ENCODE data around the gene SOCS1.

The SOCS1 gene

DNA sequence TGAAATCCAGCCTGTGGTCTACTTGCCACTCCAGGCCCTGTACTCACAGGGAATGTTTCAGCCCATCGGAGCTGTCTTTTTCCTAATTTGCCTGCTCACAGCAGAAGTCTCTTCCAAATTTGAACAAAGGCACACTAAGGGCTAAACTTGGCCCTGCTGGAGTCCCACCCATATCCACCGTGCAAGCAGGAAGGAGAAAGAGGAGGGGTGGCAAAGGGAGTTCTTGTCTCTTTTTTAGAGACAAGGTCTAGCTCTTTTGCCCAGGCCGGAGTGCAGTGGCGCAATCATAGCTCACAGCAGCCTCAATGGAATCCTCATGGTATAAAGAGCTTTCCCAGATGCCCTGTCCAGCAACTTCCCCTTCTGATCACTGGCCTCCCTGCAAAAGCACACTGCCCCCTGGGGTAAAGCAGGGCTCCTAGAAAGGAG, 27.8 kb upstream of the SOCS1 start:
- no peak for DNase-seq

DNA sequence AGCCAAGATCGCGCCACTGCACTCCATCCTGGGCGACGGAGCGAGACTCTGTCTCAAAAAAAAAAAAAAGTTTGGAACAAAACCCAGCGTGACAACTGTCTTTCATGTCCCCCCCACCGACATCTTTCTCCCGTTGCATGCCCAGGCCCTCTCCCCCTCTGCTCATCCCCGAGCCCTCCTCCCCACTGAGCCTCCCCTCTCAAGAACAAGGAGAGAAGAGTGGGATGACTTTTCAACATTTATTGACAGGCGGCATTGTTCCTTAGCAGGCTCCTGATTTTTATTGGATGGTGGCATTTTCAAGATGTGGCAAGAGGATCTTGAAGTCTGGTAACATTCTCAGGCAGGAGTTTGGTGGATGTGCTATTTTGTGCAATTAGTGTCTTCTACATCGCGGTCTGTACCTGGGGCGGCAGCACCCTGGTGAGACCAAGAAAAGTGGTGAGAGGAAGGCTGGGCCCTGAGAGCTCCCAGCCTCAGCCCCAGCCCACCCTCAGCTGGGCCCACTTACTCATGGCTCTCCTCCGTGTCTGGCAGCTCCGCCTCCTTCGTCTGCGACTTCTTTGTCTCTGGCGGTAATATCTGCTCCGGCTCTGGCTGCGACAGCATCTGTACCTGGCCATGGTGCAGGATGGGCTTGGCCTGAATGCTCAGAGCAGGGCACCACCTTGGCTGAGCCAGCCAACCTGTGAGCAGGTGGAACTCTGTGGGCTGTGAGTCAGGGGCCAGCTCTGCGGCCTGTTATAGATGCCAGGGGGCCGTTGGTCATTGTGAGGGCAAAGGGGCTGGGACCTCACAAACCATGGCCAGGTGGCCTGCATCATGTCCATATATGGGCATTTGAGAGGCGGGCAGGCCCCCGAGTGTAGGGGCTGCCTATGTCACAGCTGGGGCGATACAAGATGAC, 24.9 kb upstream of the SOCS1 start, which contains the start of gene PRM1:
TSS of gene PRM1 (minus strand) at position 715 of the 907 bp plus-strand sequence. CDS start at position 623, 92 bp downstream.
- no peak for DNase-seq

DNA sequence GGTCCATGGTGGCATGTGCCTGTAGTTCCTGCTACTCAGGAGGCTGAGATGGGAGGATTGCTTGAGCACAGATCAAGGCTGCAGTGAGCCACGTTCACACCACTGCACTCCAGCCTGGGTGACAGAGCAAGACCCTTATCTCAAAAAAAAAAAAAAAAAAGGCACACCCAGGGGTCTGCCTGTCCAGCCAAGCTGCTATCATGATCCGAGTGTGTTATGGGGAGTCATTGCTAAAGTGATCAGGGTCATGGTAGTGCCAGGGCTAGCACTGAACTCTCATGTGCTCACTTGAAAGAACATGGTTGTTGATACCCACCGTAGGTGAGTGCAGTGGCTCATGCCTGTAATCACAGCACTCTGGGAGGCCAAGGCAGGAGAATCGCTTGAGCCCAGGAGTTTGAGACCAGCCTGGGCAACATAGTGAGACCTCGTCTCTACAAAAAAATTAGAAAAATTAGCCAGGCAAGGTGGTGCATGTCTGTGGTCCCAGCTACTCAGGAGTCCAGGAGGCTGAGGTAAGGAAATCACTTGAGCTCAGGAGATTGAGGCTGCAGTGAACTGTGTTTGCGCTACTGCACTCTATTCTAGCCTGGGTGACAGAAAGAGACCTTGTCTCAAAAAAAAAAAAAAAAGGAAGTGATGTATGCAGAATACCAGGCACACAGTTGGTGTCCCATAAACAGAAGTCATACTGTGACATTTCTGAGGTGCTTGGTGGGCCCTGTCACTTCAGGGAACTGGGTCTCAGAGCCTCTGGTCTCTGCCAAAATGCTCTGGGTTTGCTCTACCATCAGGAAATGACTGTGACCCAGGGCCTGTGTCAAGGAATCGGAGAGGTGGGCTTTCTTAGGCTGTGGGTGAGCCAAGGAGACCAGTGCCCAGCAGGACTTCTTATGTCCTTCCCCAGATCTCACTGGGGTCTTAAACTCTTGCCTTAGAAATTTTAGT, 23.0 kb upstream of the SOCS1 start:
- no peak for DNase-seq

DNA sequence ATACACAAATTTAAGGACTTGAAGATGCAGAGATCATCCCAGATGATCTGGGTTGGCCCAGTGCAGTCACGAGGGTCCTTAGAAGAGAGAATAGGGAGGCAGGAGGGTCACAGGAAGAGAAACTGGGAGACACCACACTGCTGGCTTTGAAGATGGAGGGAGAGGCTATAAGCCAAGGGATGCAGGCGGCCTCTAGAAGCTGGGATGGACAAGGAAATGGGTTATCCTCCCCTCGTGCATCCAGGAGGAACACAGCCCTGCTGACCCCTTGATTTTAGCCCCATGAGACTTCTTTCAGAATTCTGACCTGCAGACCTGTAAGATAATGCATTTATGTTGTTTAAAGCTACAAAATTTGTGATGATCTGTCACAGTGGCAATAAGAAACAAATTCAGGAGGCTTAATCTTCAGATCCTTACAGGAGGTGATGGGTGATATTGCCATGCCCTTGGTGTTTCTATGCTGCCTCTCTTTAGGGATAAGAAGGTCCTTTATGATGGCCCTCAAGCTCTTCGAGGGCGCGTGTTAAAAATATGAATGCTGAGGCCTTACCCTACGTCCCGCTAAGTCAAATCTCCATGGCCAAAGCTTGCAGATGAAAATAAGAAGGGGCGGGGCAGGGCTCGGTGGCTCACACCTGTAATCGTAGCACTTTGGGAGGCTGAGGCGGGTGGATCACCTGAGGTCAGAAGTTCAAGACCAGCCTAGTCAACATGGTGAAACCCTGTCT, 21.8 kb upstream of the SOCS1 start:
- DNase-seq = no peak

DNA sequence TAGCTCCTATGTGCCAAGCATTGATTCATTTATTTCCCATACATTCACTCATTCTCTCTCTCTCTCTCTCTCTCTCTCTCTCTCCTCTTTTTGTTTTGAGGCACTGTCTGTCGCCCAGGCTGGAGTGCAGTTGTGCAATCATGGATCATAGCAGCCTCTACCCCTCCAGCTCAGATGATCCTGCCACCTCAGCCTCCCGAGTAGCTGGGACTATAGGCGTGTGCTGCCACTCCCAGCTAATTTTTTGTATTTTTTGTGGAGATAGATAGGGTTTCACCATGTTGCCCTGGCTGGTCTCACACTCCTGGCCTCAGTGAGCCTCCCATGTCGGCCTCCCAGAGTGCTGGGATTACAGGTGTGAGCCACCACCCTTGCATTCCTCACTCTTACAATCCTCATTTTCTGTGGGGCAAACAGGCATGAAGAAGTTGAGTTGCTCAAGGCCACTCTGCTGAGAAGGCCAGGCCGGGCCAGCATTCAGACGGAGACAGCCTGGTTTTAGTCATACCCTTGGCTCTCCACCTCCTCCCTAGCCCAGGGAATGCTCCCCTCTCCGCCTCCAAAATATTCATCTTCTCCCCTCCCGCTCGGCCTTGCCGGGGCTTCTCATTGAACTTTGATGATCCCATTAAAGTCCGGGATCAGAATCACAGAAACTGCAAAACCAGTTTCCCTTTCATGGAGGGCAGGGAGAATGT, 21.0 kb upstream of the SOCS1 start:
- DNase-seq = no peak

DNA sequence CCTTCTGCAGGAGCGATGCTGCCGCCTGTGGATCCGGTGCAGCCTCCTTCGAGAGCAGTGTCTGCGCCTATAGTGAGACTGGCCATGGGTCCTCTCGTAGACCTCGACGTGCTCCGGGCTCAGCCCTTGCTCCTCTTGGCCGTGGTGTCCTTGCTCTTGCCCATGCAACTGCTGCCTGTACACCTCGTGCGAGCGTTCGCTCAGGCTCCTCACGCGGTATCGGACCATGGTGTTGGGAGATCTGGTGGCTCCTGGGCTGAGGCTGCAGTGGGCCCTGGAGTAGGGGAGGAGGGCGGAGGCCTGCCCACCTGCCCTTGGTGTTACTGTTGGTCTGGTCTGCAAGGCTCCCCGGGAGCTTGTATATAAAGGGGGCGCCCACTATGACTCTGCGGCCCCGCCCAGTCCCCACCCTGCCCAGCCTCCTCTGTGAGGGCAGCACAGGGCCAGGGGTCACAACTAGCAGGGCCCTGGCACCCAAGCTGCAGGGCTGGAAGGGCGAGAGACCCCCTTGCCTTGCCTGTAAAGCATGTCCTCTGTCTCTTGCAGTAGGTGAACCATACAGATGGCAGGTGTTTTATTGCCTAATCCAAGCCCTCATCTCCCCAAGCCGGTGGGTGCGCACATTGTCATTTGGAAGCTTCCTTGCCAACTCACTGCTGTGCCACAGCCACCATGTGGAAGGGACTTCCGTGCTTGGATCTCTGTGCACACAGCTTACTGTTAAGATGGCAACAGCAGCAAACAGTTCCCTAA, 20.3 kb upstream of the SOCS1 start, which contains the start of gene PRM2:
TSS of gene PRM2 (minus strand) at position 338 of the 753 bp plus-strand sequence. CDS start at position 228, 110 bp downstream.
- no peak for DNase-seq

DNA sequence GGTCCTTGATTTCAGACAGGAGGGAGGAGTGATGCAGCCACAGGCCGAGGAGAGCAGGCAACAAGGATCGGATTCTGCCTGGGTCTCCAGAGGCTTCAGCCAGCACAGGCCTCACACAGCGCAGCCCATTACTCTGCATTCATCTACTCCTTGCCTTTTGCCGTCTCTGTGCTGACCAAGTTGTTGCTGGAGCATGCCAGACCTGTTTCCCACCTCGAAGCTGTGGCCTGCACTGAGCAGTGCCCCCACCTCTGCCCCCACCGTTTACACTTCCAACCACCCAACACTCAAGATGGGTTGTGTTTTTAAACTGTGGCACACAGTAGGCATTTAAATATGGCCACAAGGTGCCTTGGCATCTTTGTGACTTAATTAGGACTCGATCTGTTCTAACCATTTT, 19.0 kb upstream of the SOCS1 start:
- DNase-seq = no peak

DNA sequence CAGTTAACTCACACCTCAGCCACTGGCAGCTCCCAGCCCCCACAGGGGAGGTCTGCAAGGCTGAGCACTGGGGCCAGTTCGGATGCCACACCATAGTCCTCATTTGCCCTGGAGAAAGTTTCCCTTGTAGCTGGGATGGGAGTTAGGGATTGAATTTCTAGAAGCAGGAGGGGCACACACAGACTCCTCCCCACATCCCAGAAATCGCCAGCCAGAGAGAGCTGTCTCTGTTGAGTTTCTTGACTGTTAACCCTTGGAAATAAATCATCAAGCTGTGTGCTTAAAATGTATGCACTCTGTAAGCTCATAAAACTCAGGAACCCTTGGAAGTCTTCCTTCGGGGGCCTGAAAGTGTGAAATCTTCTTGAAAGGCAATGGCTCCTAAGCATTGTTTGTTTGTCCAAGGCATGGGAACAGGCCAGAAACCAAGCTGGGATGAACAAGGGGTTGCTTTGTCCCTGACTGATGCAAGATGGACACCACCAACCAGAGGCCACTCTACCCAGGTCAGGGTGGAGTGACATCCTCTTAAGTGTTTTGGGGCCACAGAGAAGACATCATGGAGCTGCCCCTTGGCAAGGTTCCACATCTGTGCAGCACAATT, 17.8 kb upstream of the SOCS1 start:
- DNase-seq = no peak

DNA sequence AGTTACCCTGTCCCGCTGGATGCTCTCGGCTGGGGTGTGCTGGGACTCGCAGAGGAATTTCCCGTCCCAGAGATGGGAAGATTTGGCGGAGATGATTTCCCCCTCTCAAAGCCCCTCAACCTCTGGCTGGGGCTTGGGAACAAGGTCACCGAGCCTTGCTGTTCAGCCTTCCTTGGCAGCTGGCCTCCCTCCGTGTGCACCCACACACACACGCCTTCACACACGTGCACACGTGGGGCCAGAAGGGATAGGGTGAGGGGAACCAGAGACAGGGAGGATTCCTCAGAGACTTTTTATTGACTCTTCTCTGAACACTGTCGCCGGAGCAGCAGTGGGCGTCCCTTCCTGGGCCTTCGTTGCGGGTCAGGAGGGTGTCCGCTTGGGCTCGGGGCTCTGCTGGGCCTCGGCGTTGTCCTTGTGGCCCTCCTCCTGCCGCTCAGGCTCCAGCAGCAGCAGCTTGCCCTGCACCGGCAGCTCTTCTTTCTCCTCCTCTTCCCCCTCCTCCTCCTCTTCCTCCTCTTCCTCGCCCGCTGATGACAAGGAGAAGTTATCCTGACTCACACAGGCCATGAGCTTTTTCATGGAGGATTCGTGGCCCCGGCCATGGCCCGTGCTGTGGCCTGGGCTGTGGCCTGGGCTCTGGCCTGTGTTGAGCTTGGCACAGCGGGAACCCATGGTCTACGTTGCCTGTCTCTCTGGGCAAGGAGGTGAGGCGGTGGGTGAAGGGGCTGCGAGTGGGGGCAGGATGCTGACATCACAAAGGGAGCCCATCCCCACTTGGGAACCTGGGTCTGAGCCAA, 17.1 kb upstream of the SOCS1 start, which contains the start of gene PRM3:
TSS of gene PRM3 (minus strand) at position 709 of the 800 bp plus-strand sequence. CDS start at position 675, 34 bp downstream.
- no peak for DNase-seq

DNA sequence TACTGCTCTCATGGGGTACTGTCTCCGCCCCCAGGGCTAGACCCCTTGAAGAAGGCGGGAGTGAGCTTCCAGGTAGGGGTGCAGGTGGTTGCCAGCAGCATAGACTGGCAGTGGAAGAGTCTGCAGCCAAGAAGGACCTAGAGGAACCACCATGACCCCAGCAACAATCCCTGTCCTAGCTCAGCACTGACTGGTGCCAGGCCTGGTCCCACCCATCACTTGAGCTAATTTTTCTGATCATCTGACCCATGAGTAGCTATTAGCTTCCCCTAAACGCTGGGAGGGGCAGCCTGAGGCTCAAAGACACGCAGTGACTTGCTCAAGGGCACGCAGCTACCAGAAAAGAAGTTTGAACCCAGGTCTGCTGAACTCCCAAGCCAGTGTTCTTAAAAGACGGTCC, 16.5 kb upstream of the SOCS1 start:
- DNase-seq = no peak

DNA sequence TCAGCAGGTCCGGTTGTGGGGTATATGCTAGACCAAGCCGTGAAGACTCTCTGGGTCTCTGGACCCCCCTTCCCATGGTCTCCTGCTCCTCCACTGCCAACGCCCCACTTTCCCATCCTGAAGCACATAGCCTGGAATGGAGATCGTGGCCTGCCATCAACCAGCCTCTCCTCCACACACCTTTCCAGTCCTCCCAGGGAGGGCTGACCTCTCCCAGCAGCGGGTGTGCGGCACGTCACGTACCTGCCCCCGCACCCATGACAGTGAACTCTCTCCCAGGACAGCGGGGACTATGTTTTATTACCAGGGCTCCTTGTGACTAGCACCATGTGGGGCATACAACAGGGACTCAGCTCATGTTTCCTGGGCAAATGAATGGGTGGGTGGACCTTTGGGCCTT, 15.6 kb upstream of the SOCS1 start:
- no peak for DNase-seq

DNA sequence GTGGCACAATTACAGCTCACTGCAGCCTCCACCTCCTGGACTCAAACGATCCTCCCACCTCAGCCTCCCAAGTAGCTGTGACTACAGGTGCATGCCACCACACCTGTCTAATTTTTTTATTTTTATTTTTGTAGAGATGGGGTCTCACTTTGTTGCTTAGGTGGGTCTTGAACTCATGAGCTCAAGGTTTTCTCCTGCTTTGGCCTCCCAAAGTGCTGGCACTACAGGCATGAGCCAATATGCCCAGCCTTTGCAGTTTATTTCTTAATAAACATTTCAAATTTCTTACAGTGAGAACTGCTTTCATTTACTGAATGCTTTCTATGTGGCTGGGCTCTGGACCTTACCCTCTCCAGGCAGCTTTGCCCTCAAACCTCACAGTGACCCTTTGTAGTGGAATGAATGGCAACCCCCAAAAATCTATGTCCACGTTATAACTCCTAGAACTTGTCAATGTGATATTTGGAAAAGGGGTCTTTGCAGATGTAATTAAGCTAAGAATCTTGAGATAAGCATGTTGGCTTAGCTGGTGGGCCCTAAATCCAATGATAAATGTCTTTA, 14.7 kb upstream of the SOCS1 start:
- no peak for DNase-seq

DNA sequence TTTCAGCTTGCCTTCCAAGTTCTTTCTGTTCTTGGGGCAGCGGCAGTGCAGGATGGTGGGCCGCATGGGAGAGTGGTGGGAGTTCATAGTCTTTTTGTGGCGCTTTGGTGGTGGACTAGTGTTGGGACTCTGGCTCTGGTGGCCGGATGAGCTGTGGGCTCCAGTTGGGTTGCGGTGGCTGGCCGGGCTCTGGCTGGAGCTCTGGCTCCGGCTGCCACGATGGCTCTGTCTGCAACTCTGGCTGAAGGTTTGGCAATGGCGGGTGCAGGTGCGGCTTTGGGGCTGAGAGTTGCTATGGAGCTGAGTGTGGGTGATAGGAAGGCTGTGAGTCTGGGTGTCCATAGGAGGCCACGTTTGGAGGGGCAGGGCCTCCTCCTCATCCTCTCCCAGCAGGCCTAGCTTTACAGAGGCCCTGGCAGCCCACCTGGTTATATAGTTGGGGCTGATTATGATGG, 12.9 kb upstream of the SOCS1 start, which contains the start of gene TNP2:
TSS of gene TNP2 (minus strand) at position 405 of the 455 bp plus-strand sequence. CDS start at position 342, 63 bp downstream.
- no peak for DNase-seq

DNA sequence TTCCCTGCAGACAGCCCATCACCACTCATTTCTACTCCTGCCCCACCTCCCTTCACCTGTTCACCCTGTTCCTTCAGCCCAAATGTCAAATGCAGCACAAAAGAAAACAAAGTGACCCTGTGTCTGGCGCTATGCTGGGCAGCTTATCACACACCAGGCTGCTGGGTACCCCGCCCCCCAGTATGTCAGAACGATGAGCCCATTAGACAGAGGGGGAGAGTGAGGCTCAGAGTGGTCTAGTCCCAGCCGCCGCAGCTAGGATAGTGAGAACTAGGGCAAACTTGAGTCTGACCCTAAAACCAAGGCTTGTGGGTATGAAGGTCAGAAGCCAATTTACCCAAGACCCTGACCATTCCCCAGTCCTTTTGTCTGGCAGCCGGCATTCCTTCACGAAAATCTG, 9.1 kb upstream of the SOCS1 start:
- DNase-seq = no peak

DNA sequence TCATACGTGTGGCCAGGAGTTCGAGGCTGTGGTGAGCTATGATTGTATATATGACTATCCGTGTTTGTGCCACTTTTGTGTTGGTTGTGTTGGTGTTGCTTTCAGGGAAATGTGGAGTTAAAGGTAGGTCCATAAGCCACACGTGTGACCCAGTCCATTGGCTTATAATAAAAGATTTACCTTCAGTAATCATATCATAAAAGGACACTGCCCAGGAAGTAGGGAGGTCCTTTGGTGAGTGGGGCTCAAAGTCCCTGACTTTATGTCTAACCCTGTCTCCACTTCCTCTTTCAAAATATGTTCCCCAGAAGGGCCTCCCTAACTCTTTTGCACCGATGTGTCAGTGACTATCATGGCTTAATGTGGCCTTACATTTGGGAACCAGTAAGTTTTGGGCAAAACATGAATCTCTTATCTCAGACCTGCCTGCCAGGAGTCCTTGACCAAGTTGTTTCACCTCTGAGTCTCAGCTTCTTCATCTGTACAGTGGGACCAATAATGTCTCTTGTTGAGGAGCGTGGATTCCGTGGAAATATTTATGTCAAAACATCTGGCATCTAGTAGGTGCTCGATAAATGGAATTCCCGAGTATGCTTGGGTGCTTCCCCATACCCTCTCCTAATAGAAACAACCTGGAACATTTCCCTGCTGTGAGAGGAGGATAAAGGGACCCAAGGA, 8.3 kb upstream of the SOCS1 start:
- no peak for DNase-seq

DNA sequence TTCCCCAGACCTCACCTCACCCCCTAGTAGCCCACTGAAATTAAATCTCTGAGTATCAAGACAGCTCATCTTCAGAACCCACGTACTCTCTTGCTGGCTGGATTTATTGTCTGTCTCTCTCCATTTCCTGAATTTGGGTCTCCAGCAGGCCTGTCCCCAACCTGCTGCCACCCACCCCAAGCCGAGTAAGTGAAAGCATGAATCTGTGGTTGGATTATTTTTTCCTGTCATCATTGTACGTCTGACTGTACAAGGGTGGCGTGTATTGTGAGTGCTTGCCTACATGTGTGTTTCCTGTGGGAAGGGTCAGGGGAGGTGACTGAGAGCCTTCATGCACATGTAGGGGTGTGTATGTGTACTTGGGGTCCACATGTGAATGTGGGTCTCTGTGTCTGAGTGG, 7.7 kb upstream of the SOCS1 start:
- no peak for DNase-seq

DNA sequence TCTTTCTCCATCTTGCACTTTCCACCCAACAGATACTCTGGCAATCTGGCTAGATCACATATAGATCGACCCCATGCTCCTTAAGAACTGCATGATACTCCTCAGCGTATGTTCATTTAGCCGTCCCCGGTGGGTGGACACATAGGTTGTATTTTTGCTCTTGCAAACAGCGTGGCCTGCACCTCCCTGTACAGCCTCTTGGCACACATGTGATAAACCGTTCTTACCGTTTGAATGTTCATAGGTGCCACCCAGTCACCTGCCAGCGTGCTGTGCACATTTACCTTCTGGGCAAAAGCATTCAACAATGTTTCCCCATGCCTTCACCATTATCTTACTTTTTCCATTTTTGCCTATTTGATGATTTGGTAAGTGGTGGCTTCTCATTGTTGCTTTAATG, 6.9 kb upstream of the SOCS1 start:
- no peak for DNase-seq

DNA sequence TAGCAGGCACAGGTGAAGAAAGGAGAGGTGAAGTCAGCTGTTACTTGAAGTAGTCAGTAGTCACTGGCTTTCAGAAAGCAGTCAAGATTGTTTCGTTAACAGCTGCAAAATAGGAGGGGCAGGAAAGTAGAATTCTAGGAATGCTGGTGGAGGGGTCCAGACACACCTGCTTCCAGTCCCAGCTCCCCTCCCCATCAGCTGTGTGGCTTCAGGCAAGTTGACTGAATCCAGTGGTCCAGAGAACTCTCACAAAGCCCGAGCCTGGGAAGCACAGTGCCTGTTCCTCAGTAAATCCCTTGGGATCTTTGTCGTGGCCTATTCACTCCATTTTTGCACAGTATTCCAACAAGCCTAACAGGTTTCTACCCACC, 4.6 kb upstream of the SOCS1 start:
- no peak for DNase-seq
